OCI-LY1 (cell line): ENCODE measurements around the gene MSANTD3.

Experiments
- H2AFZ ChIP-seq: fragments of 200-600 bp; sonication (generic), shearing (Covaris generic); 2 replicates; pipeline ENCODE4 v1.6.0; 2014; ENCODE audit warnings: antibody characterized with exemption, mild to moderate bottlenecking, low read length
- H3F3A ChIP-seq: fragments of 200-600 bp; sonication (generic), shearing (Covaris generic); 2 replicates; pipeline ENCODE4 v1.6.0; 2014; ENCODE audit warnings: mild to moderate bottlenecking, antibody characterized with exemption, low read length, moderate library complexity; ENCODE audit not compliant: insufficient read depth
- H3K27ac ChIP-seq: fragments of 200-600 bp; sonication (generic); 2 replicates; pipeline ENCODE4 v1.5.1; 2014; ENCODE audit warnings: low read length, mixed run types, mild to moderate bottlenecking, low read depth; ENCODE audit not compliant: poor library complexity, severe bottlenecking
- H3K27me3 ChIP-seq: fragments of 200-600 bp; sonication (generic); 2 replicates; pipeline ENCODE4 v1.6.0; 2014; ENCODE audit warnings: antibody characterized with exemption, mild to moderate bottlenecking, low read length, moderate library complexity; ENCODE audit not compliant: insufficient read depth
- H3K36me3 ChIP-seq: fragments of 200-600 bp; sonication (generic); 2 replicates; pipeline ENCODE4 v1.6.1; 2014; ENCODE audit warnings: mild to moderate bottlenecking, antibody characterized with exemption, low read length, moderate library complexity, mixed read lengths; ENCODE audit not compliant: insufficient read depth
- H3K4me1 ChIP-seq: fragments of 200-600 bp; sonication (generic); 2 replicates; pipeline ENCODE4 v1.5.1; 2014; ENCODE audit warnings: mild to moderate bottlenecking, low read length, moderate library complexity; ENCODE audit not compliant: insufficient read depth, severe bottlenecking
- H3K4me2 ChIP-seq: fragments of 200-600 bp; sonication (generic), shearing (Covaris generic); 2 replicates; pipeline ENCODE4 v1.6.1; 2014; ENCODE audit warnings: low read length
- H3K4me3 ChIP-seq: fragments of 200-600 bp; sonication (generic); 2 replicates; pipeline ENCODE4 v1.5.1; 2014; ENCODE audit warnings: low read length, low read depth, mild to moderate bottlenecking, mixed read lengths; ENCODE audit not compliant: poor library complexity, severe bottlenecking
- H3K79me2 ChIP-seq: fragments of 200-600 bp; shearing (Covaris generic); 2 replicates; pipeline ENCODE4 v1.6.1; 2016; ENCODE audit warnings: mixed run types, low read length, mixed read lengths; ENCODE audit not compliant: insufficient read depth
- H3K9ac ChIP-seq: fragments of 200-600 bp; sonication (generic), shearing (Covaris generic); 2 replicates; pipeline ENCODE4 v1.6.1; 2014; ENCODE audit warnings: mild to moderate bottlenecking, low read length, mixed read lengths
- H3K9me2 ChIP-seq: fragments of 200-600 bp; sonication (generic), shearing (Covaris generic); 2 replicates; pipeline ENCODE4 v1.6.1; 2014; ENCODE audit warnings: low read depth, mild to moderate bottlenecking, low read length, mixed read lengths
- H3K9me3 ChIP-seq: fragments of 200-600 bp; shearing (Covaris generic); 2 replicates; pipeline ENCODE4 v1.6.1; 2014; ENCODE audit warnings: low read length, mixed read lengths
- H4K20me1 ChIP-seq: fragments of 200-600 bp; sonication (generic), shearing (Covaris generic); 2 replicates; pipeline ENCODE4 v1.6.0; 2016; ENCODE audit warnings: mild to moderate bottlenecking, low read length; ENCODE audit not compliant: insufficient read depth
- EZH2 ChIP-seq: fragments of 200-600 bp; sonication (generic), shearing (Covaris generic); IDR thresholded peaks from 2 replicates; pipeline ENCODE4 v1.8.0; 2017; ENCODE audit warnings: borderline replicate concordance, mixed run types, mild to moderate bottlenecking, antibody characterized with exemption, low read length, moderate library complexity, mixed read lengths
- TF ChIP-seq, protein P1 (sequence below): fragments of 200-600 bp; sonication (generic), shearing (Covaris generic); IDR thresholded peaks from 2 replicates; pipeline ENCODE4 v1.5.1; 2017; ENCODE audit warnings: mild to moderate bottlenecking, antibody characterized with exemption, low read length, moderate library complexity, mixed read lengths

The MSANTD3 gene

DNA sequence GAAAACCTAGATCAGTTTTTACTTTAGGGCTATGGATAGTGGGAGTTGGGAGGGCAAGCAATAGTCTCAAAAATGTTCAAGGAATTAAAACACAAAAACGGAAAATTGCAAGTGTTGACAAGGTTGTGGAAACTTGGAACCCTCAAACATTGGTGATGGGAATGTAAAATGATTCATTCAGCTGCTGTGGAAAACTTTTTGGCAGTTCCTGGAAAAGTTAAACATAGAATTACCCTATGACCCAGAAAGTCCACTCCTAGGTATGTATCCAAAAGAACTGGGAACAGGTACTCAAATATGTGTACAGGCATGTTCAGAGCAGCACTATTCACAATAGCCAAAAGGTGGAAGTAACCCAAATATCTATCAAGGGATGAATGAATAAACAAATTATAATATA lies 1.2 kb upstream of the MSANTD3 start:
- Histone ChIP-seq H3K27ac (no peak overlapping the region), H2AFZ (no peak overlapping the region), H3K27me3 (no peaks in the 10 kb centered on the region), H4K20me1 (no peaks in the 10 kb centered on the region), H3K9me3 (no peaks in the 10 kb centered on the region), H3K9ac (no peak overlapping the region; the same call in 1 of the 2 replicates), H3K36me3 (no peaks in the 10 kb centered on the region), H3K4me2 (no peak overlapping the region), H3K79me2 (no peaks in the 10 kb centered on the region), H3K9me2 (no peaks in the 10 kb centered on the region), H3K4me1 (peaks cover 22% of the 10 kb centered on the region), H3K4me3 (no peak overlapping the region), H3F3A (no peaks in the 10 kb centered on the region)
- TF ChIP-seq, protein P1, sequence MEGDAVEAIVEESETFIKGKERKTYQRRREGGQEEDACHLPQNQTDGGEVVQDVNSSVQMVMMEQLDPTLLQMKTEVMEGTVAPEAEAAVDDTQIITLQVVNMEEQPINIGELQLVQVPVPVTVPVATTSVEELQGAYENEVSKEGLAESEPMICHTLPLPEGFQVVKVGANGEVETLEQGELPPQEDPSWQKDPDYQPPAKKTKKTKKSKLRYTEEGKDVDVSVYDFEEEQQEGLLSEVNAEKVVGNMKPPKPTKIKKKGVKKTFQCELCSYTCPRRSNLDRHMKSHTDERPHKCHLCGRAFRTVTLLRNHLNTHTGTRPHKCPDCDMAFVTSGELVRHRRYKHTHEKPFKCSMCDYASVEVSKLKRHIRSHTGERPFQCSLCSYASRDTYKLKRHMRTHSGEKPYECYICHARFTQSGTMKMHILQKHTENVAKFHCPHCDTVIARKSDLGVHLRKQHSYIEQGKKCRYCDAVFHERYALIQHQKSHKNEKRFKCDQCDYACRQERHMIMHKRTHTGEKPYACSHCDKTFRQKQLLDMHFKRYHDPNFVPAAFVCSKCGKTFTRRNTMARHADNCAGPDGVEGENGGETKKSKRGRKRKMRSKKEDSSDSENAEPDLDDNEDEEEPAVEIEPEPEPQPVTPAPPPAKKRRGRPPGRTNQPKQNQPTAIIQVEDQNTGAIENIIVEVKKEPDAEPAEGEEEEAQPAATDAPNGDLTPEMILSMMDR, result no peak
- no peak for TF ChIP-seq EZH2

DNA sequence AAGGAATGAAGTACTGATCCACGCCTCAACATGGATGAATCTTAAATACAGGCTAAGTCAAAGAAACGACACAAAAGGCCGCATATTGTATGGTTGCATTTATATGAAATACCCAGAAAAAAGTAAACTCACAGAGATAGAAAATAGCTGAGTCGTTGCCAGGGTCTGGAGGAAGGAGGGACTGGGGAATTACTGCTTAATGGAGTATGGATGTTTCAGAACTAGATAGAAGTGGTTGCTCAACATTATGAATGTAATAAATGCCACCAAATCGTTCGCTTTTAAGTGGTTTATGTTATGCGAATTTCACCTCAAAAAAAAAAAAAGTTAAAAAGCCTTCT lies 784 bp upstream of the MSANTD3 start:
- Histone ChIP-seq H3K36me3 (no peaks in the 10 kb centered on the region), H3K79me2 (no peaks in the 10 kb centered on the region), H3K4me1 (peaks cover 22% of the 10 kb centered on the region), H3K9me3 (no peaks in the 10 kb centered on the region), H3K27me3 (no peaks in the 10 kb centered on the region), H3K4me2 (peak overlapping the region; percentile 86), H3F3A (no peaks in the 10 kb centered on the region), H3K27ac (peak overlapping the region; percentile 47), H2AFZ (peak overlapping the region; percentile 92), H3K9me2 (no peaks in the 10 kb centered on the region), H3K9ac (peak overlapping the region; percentile 80), H3K4me3 (peak overlapping the region; percentile 64), H4K20me1 (no peaks in the 10 kb centered on the region)
- TF ChIP-seq, protein P1, result no peak
- TF ChIP-seq EZH2, result no peak

DNA sequence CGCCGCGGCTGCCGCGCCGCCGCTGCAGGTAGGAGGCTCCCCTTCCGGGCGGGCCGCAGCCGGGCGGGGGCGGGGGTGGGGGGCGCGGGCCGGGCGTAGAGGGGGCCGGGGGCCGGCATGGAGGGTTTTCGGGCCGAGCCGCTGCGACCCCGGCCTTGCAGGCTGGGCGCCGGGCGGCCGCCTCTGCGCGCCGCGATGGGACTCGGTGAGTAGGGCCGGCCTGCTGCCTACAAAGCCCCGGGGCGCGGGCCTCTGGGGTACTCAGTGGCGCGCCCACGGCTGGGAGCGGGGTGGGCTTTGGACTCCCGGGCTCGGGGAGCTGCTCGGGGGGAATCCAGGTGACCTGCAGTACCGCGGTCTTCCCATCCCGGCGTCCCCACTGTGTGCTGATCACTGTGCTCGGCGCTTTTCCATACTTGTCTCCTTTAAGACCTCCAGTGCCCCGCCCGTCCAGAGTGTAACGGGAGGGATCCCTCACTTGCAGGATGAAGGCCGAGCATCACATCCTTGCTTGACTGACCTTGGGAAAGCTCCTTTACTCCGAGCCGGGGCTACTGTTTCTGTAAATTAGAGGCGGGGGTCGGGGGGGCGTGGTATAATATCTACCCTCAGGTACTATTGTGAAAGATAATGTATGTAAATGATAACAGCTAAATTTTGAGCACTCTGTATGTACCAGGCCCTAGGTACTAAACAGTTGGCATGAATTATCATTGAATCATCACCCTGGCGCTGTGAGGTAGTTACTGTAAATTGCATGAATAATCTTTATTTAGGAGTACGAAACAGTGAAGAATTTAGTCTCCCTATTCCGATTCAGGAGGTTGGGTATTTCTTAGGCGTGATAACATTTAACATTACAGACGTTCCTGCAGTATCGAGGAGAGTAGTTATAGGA lies 672 bp downstream of the MSANTD3 start:
- Histone ChIP-seq H3K27me3 (no peaks in the 10 kb centered on the region), H3K9me3 (no peaks in the 10 kb centered on the region), H3K9me2 (no peaks in the 10 kb centered on the region), H3K9ac (peak overlapping the region; percentile 80), H3F3A (no peaks in the 10 kb centered on the region), H2AFZ (no peak overlapping the region), H3K4me1 (peaks cover 22% of the 10 kb centered on the region), H3K36me3 (no peaks in the 10 kb centered on the region), H3K27ac (peak overlapping the region; percentile 56), H4K20me1 (no peaks in the 10 kb centered on the region), H3K4me3 (peak overlapping the region; percentile 97), H3K4me2 (peak overlapping the region; percentile 91), H3K79me2 (no peaks in the 10 kb centered on the region)
- no peak for TF ChIP-seq EZH2
- TF ChIP-seq, protein P1, result no peak
